HG03520 (cell line): ENCODE measurements around the gene SIPA1.
A peak's percentile ranks its signal among the peaks of the same experiment; 100 is the strongest.
"Not testable (repeated sequence)": the region's sequence is repeated elsewhere in the genome, so short reads cannot be mapped to it uniquely, and the experiment has no call there.

Source experiments
- ATAC-seq: cut with Tn5 transposase; IDR thresholded peaks from one replicate; pipeline ENCODE4 v1.9.1; 2021; ENCODE audit warnings: mild to moderate bottlenecking, moderate library complexity; ENCODE audit not compliant: unreplicated experiment

The SIPA1 gene

DNA sequence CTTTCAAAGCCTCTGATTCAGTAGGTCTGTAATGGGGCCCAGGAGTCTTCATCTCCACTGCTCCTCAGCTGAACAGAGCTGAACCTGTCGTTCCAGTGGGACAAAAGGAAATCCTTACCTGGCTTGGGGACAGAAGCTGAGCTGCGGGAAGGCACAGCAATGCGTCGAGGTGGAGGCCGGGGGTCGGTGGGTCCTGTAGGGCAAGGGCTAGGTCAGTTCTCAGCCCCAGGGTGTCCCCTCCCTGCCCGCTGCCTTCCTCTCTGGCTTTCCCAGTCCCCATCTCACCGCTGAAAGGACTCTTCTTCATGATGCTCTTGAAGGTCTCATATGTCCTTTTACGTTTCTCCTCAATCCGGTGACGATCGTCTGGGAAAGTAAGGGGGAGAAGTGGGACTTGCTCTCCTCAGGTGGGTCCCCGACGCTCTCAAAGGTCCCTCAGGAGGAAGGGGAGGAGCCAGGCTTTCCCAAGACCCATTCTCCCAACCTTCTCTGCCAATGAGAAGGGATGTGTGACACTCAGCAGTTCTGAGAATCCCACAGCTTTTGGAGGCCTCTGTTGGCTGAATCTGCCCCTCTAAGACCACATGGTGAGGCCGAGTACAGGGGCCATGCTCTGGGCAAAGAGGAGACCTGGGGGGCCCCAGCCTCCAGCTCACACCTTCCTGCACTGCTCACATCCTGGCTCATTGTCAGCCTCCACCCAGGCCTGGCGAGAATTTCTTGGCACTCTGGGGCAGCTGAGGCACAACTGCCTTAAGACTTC lies 17.9 kb downstream of the SIPA1 start:
- ATAC-seq, result no peak

DNA sequence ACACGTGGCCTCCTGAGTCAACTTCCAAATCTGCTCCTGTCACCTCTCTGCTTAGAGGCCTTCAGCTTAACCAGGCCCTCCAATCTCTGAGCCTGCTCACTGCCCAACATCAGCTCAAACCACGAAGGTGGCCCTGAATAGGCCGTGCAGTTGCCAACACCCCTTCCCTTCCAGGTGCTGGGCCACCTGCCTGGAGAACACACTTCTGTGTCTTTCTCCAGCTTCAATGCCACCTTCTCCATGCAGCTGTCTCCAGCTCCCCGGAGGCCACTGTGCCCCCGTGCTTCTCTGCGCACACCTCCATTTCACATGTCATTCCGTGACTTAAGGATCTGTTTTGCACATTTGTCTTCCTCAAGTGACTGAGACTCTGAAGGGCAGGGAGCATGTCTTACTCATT lies 19.5 kb downstream of the SIPA1 start:
- ATAC-seq, result no peak

DNA sequence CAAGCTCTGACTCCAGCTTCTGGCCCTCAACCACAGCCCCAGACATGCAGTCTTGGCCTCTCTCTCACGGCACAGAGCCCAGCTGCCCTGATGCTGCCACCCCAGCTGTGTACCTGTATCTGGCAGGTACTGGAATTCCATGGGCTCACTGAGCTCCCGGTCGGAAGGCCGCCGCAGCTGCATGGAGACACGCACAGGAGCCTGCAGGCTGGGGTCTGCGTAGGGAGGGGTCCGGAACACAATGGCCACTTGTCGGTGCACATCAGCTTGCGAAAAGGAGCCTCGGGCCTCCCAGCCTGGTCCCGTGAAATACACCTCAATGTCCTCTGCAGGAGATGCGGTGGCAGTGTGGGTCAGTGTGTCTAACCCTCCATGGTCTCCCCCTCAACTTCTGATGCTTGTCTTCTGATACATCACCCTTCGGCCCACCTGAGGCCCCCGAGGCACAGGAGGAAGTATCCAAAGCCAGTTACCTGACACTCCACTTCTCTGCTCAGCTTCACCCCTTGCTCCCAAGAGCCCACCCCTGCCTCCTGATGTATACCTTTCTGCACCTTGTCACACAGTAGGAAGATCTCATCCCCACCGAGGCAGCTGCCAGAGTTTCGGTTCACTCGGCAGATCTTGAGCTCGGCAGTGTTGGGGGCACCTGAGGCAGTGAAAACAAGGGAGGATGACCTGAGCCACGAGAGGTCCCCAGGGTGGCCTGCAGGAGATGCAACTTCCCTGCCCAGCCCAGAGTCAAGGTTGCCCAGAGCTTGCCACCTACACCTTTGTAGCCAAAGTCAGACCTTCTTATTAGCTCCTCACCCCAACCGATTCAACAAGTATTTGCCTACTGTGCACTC lies 20.5 kb downstream of the SIPA1 start:
- ATAC-seq, result no peak

DNA sequence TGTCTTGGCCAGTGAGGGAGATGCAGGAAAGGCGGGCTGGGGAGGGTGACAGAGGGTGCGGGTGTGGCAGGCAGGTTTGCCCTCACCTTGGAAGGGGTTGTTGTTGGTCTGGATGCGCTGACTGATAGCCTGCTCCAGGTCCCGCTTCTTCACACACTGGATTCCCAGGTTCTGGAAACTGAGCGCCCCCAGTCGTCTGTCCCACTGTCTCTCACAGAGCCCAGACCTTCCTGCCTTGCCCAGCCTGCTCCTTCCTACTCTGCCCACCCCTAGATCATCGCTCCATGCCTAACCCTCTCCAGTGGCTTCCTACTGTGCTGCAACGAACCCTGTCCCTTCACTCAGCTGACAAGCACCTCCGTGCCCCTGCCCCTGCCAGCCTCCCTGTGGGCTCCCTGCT lies 22.1 kb downstream of the SIPA1 start:
- ATAC-seq, result no peak

DNA sequence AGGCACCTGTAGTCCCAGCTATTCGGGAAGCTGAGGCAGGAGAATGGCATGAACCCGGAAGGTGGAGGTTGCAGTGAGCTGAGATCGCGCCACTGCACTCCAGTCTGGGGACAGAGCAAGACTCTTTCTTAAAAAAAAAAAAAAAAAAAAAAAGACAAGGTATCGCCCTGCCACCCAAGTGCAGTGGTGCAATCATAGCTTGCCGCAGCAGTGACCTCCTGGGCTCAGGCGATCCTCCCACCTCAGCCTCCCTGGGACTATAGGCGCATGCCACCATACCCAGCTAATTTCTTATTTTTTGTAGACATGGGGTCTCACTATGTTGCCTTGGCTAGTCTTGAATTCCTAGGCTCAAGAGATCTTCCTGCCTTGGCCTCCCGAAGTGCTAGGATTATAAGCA lies 23.0 kb downstream of the SIPA1 start:
- ATAC-seq, result not testable (repeated sequence)

DNA sequence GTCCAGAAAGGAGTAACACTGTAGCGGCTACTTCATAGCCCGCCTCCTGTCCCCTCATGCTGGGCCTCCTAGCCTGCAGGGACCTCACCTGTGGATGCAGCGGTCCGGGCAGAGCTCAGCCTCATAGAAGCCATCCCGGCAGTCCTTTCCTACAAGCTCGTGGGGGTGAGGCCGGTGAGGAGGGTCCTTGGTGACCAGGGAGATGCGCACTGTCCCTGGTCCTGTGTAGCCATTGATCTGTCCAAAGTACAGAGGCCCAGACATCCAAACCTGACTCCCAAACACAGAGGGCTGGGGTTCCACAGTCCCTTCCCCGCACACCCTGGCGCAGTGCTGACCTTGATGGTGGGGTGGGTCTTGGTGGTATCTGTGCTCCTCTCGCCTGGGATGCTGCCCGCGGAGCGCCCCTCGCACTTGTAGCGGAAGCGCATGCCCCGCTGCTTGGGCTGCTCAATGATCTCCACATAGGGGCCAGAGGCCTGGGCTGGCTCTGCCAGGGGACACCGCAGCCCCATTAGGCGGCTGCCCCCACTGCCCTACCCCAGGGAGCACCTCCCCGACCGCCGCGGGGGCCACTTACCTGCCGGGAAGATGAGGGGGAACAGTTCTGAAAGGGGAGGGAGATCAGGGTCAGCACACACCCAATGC lies 23.8 kb downstream of the SIPA1 start:
- no peak for ATAC-seq

DNA sequence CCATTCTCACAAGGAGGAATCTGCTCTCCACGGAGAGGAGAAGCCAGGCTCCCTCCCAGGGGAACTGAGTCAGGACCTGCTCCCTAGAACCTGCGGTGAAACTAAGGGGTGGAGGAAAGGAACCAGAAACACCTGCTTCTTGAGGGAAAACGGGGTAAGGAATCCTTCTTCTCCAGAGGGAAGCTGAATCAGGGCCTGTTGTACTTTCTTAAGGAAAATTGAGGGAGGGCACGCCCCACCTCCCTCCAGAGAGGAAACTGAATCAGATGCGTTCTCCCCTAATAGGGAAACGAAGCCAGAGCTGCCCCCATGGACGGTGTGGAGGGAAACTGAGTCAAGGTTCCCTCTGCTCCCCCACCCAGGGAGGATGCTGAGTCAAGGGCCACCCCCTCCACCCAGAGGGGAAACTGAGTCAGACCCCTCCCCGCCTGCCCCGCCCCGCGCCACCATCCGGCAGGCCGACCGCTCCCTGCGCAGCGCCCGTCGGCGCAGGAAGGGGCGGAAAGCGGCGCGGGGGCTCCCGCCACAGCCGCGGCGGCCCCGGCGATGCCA lies 24.4 kb downstream of the SIPA1 start:
- ATAC-seq, result peak; percentile 21

DNA sequence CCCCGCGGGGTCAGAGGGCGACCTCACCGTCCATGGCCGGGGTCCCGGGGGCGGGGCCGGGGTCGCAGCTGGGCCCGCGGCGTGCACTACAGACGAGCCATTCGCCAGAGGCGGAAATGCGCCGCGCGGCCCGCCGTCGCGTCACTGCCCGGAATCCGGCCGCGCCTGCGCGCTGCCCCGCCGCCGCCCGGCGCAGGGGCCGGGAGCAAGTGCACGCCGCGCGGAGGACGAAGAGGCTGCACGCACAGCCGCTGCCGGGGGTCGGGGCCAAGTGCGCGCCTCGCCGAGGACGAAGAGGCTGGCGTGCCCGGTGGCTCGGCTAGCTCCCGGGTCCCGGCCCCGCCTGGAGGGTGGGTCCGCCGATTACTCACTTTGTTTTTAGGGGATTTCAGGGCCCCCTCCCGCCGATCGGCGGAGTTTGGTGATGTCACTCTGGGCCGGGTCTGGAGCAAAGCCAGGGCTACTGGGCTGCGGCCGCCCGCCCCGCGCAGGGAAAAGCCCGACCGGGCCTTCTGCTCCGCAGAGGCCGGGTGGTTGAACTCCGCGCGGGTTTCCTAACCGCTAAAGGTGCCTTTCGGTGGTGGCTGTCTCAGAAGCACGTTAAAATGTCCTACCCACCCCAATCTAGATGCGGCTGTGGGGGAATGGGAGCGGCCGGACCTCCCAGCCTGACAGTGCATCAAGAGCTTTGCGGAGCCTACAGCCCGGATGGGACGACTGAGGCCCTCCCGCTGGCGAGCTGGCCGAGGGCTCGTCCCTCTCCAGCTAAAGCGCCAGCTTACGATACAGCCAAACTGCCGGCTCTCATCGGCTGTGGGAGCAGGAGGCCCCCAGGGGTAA lies 25.1 kb downstream of the SIPA1 start, which contains the start of gene RELA:
TSS of gene RELA (minus strand) at position 118 of the 840 bp plus-strand sequence. CDS start at position 34, 84 bp downstream.
- peak; percentile 72 for ATAC-seq

DNA sequence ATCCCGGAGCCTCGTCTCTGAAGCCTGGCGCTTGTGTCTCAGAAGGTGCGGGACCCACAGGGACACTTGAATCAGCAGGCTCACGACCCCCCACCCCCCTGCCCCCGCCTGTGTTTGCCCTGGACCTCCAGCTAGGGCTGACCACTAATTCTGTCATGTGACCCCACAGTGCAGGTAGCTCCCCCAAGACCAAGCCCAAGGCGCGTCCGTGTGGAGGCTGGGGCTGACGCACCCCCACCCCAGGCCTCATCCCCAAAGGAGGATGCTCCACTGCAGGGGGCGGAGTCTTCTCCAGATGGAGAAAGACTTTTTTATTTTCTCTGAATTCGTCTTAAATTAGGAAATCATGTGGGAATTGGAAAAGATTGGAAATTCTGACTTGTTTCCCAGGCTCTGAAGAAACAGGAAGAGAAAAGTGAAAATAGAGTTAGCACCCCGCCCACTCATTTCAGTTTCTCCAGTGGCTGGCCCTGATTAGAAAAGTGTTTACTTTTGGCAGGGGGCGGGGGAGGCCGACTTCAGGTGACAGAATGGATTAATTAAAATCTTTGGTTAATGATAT lies 25.8 kb downstream of the SIPA1 start:
- ATAC-seq, result peak; percentile 7

DNA sequence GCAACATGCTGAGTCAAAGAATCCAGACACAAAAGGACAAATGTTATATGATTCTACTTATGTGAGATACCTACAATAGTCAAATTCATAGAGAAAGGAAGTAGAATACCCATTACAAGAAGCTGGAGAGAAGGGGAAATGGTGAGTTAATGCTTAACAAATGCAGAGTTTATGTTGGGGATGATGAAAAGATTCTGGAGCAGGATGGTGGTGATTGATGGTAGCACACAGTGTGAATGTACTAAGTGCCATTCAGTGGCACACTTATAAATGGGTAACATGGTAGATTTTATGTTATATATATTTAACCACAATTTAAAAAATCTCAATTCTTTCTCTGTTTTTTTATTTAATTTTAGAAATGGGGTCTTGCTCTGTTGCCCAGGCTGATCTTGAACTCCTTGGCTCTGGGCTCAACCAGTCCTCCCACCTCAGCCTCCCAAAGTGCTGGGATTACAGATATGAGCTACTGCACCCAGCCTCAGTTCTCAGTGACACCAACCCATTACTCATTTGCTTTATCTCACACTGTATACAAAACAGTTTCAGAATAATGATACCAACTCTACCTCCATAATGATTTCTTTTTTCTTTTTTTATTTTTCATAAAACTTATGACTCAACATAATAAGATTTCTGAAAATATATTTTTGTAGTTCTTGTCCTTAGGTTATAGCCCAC lies 34.4 kb downstream of the SIPA1 start:
- ATAC-seq, result no peak

DNA sequence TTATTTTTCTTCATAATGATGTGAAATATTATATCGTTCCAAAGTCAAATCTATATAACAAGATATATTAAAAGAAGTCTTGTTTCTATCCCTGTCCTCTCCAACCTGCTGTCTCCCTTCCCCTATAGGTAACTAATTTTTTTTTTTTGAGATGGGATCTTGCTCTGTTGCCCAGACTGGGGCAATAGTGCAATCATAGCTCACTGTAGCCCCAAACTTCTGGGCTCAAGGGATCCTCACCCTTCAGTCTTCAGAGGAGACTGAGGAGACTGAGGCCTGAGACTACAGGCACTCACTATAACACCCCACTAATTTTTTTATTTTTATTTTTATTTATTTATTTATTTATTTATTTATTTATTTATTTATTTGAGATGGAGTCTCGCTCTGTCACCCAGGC lies 35.1 kb downstream of the SIPA1 start:
- no peak for ATAC-seq

DNA sequence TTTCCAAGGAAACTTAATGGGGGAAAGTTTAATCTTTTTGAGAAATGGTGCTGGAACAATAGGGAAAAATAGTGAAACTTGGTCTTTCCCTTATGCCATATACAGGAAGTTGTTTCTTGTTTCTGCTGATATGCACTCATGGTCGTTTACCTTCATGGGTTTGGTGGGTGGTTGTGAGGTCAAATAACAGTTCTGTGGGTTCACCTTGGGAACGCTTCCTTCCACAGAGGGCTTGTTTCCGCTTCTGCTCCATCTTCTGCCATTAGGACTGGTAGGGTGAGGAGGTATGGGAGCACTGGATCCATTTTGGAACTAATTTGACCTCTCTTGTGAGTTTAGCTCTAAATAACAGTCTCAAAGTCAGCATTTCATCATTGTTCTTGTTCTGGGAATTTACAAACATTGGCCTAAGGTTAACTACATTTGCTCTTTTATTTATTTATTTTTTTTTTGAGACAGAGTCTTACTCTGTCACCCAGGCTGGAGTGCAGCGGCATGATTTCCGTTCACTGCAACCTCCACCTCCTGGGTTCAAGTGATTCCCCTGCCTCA lies 42.4 kb downstream of the SIPA1 start:
- ATAC-seq, result no peak

DNA sequence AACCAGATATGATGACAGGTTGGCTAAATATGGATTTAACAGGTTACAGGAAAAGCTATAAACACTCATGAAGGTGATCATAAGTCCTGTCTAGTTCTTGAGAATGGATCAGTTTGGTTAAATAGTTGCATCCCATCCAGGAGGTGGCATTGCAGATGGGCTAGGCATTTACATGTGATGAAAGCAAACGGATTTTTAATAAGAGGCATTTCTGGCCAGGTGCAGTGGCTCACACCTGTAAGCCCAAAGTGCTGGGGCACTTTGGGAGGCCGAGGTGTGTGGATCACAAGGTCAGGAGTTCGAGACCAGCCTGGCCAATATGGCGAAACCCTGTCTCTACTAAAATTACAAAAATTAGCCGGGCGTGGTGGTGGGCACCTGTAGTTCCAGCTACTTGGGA lies 45.6 kb downstream of the SIPA1 start:
- not testable (repeated sequence) for ATAC-seq

DNA sequence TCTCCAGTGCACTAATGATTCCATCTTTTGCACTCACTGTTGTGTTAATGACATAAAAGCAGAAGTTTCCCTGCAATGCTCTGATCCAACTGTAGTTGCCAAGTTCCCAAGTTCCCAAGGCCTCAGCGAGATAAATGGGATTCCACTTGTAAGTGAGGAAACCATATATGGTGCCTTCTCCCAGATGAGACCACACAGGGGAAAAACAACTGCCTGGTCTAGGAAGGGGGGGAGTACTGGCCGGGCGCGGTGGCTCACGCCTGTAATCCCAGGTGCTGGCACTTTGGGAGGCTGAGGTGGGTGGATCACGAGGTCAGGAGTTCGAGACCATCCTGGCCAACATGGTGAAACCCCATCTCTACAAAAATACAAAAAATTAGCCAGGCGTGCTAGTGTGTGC lies 48.1 kb downstream of the SIPA1 start:
- ATAC-seq, result no peak

DNA sequence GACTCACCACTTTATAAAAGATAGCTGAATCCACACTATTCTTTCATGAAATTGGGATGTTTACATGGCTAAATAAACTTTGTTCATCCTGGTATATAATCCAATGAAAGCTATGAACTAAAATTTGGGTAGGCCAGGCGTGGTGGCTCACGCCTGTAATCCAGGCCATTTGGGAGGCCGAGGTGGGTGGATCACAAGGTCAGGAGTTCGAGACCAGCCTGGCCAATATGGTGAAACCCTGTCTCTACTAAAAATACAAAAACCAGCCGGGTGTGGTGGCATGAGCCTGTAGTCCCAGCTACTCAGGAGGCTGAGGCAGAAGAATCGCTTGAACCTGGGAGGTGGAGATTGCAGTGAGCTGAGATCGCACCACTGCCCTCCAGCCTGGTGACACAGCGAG lies 53.9 kb downstream of the SIPA1 start:
- ATAC-seq, result not testable (repeated sequence)

DNA sequence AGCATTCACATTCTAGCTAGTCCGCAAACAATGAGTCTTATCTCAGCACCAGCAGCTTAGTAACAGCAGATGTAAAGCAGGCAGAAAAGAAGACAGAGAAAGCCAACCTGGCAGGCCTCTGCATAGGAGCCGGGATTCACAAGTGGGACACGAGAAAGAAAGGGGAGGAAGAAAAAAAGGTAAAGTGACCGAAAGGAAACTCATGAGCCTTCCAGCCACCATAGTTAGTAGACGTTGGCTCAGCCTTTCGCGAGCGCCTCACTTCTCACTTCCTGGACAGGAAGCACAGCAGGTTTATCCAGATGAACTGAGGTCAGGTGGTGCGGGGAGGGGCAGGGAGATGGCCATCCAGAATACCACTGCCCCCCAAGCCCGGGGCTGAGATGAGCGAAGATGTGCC lies 54.5 kb downstream of the SIPA1 start:
- ATAC-seq, result no peak

DNA sequence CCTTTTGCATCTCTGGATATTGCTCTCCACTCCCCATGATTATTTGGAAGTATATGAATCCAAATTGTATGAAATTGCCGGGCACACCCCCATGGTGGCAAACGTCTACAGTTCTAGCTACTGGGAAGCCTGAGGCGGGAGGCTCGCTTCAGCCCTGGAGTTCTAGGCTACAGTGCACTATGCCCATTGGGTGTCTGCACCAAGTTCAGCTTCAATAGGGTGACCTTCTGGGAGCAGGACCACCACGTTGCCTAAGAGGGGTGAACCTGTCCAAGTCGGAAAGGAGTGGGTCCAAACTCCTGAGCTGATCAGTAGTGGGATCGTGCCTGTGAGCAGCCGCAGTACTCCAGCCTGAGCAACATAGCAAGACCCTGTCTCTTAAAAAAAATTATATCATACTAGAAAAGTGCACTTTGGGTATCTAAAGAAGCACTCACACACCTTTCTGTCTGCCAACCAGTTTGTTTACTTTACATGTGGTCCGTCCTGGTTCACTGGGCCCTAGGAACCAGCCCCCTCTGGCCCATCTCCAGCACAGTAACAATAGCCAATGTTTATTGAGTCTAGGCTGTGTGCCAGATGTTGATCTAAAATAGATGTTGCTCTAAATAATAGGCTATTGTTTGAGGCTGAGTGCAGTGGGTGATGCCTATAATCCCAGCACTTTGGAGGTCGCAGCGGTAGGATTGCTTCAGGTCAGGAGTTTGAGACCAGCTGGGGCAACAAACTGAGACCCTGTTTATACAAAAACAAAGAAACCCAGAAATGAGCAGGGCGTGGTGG lies 57.7 kb downstream of the SIPA1 start:
- no peak for ATAC-seq

DNA sequence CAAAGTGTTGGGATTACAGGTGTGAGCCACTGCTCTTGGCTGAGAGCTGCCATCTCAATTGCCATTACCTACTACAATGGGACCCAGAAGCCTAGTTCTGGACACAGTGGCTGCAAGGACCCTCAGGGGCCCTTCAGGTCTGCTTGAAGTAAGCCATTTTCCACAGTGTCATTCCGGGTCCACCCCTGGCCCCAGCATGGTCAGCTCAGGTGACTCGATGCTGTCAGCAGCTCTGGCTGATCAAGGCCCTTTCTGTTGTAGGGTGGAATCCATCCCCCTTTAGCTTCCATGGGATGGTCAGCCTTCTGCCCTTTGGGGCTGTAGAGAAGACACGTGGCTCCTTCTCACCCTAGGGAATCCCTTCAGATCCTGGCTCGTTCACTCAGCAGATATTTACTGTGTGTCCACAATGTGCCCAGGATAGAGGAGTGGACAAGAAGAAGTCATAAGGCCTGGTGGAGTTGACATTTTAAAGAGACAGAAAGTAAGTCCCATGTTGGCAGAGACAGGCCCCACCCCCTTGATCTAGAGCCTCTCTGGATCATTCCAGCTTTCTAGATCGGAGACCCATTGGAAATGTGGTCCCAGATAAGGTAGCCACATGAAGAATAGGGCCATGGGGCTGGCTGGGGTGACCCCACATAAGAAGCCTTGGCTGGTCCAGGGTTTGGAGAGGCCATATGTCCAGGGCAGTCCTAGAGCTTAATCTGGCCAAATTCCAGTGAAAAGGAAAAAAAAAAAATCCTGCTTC lies 59.1 kb downstream of the SIPA1 start:
- no peak for ATAC-seq
